ENCODE data around the gene OXSR1. TPM values are rescaled to one million over a fixed set of nuclear protein-coding genes. Genes with fewer than 3 reads are reported as not detected.
A peak's percentile ranks its signal among the peaks of the same experiment; 100 is the strongest.

OXSR1 gene
- total and polyA plus RNA-seq, 2 of the 13 experiments (the other 11 are each of a cell fraction or from before 2014, with no cell fraction given) = 27.4 to 32.6 TPM

GRCh38 chr3:38133557-38134405 lies 31.6 kb upstream of the OXSR1 start (continued):
- no peak for TF ChIP-seq GLI4 (CRISPR knock-in tag; IDR thresholded peaks at IDR 0.05; ENCODE audit: borderline replicate concordance)
- peak; percentile 99 for TF ChIP-seq FOSL2 (CRISPR knock-in tag; IDR thresholded peaks at IDR 0.05)
- no peak for TF ChIP-seq ZNF550 (CRISPR knock-in tag; IDR thresholded peaks at IDR 0.05; ENCODE audit: borderline replicate concordance)
- TF ChIP-seq ARNTL (CRISPR knock-in tag; IDR thresholded peaks at IDR 0.05) = no peak
- TF ChIP-seq MIER2 (CRISPR knock-in tag; IDR thresholded peaks at IDR 0.05) = no peak
- TF ChIP-seq, protein P1, sequence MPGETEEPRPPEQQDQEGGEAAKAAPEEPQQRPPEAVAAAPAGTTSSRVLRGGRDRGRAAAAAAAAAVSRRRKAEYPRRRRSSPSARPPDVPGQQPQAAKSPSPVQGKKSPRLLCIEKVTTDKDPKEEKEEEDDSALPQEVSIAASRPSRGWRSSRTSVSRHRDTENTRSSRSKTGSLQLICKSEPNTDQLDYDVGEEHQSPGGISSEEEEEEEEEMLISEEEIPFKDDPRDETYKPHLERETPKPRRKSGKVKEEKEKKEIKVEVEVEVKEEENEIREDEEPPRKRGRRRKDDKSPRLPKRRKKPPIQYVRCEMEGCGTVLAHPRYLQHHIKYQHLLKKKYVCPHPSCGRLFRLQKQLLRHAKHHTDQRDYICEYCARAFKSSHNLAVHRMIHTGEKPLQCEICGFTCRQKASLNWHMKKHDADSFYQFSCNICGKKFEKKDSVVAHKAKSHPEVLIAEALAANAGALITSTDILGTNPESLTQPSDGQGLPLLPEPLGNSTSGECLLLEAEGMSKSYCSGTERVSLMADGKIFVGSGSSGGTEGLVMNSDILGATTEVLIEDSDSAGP (CRISPR knock-in tag; IDR thresholded peaks at IDR 0.05; ENCODE audit: borderline replicate concordance) = peak; percentile 37
- TF ChIP-seq HNF1A (IDR thresholded peaks at IDR 0.05; ENCODE audit: low read depth) = peak; percentile 67
- TF ChIP-seq HNF1A (CRISPR knock-in tag; IDR thresholded peaks at IDR 0.05; ENCODE audit: borderline replicate concordance) = peak; percentile 76; the same call in 1 of the 2 replicates
- no peak for TF ChIP-seq TRAFD1 (CRISPR knock-in tag; IDR thresholded peaks at IDR 0.05; ENCODE audit: borderline replicate concordance)
- no peak for TF ChIP-seq RNF2 (conservative IDR thresholded peaks at IDR 0.05; ENCODE audit: low read depth)
- TF ChIP-seq SETDB1 (CRISPR knock-in tag; IDR thresholded peaks at IDR 0.05; ENCODE audit: borderline replicate concordance) = no peak
- no peak for TF ChIP-seq CENPT (CRISPR knock-in tag; IDR thresholded peaks at IDR 0.05; ENCODE audit: low read depth)
- peak; percentile 82 for TF ChIP-seq DMAP1 (CRISPR knock-in tag; IDR thresholded peaks at IDR 0.05)
- peak; percentile 98 for TF ChIP-seq PITX1 (CRISPR knock-in tag; IDR thresholded peaks at IDR 0.05)
- TF ChIP-seq SP5 (CRISPR knock-in tag; IDR thresholded peaks at IDR 0.05; ENCODE audit: borderline replicate concordance, low read depth) = no peak; the same call in 1 of the 2 replicates
- no peak for TF ChIP-seq RBM22 (optimal IDR thresholded peaks at IDR 0.05; ENCODE audit: low read length)
- TF ChIP-seq MYNN (CRISPR knock-in tag; IDR thresholded peaks at IDR 0.05; ENCODE audit: low read depth) = no peak
- peak; percentile 97 for TF ChIP-seq SAP130 (CRISPR knock-in tag; IDR thresholded peaks at IDR 0.05; ENCODE audit: low read depth)
- no peak for TF ChIP-seq SOX6 (IDR thresholded peaks at IDR 0.05)
- TF ChIP-seq SOX6 (CRISPR knock-in tag; IDR thresholded peaks at IDR 0.05) = peak; percentile 94
- TF ChIP-seq KLF15 (CRISPR knock-in tag; IDR thresholded peaks at IDR 0.05; ENCODE audit: borderline replicate concordance) = no peak
- TF ChIP-seq ZNF317 (CRISPR knock-in tag; IDR thresholded peaks at IDR 0.05) = peak; percentile 84
- no peak for TF ChIP-seq AGO2 (optimal IDR thresholded peaks at IDR 0.05; ENCODE audit: low read depth, low read length)
